ENCODE results near the gene OR1A1.

DNA sequence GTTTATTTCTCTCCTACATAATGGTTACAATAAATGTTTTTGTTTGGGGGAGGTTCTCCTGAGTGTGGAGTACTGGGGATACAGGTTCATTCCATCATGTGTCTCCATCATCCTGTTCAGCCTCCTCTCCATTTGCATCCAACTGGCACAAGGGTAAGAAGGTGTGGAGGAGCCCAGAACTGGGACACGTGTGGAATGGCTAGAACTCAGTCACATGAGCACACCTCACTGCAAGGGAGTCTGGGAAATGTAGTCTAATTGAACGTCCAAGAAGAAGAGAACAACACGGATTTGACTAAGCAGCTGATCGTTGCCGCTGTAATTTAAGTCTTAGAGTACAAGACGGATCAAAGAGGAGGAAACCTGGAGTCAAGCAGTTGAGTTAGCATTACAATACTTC is 6.1 kb downstream of the OR1A1 start:
- TF ChIP-seq, protein P1, sequence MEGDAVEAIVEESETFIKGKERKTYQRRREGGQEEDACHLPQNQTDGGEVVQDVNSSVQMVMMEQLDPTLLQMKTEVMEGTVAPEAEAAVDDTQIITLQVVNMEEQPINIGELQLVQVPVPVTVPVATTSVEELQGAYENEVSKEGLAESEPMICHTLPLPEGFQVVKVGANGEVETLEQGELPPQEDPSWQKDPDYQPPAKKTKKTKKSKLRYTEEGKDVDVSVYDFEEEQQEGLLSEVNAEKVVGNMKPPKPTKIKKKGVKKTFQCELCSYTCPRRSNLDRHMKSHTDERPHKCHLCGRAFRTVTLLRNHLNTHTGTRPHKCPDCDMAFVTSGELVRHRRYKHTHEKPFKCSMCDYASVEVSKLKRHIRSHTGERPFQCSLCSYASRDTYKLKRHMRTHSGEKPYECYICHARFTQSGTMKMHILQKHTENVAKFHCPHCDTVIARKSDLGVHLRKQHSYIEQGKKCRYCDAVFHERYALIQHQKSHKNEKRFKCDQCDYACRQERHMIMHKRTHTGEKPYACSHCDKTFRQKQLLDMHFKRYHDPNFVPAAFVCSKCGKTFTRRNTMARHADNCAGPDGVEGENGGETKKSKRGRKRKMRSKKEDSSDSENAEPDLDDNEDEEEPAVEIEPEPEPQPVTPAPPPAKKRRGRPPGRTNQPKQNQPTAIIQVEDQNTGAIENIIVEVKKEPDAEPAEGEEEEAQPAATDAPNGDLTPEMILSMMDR (IDR thresholded peaks at IDR 0.05), result no peak
- no peak for TF ChIP-seq POLR2AphosphoS5 (IDR thresholded peaks at IDR 0.05)
- TF ChIP-seq EP300 (IDR thresholded peaks at IDR 0.05), result no peak
